WTC11 (cell line): ENCODE data around the gene HBG1.

Experiments used
- CREM ChIP-seq: sonication (generic); formaldehyde crosslinking; IDR thresholded peaks from 2 replicates; pipeline ENCODE4 v1.8.1; 2022; ENCODE audit warnings: mild to moderate bottlenecking, missing genetic modification reagents, moderate library complexity
- CTCF ChIP-seq: fragments of 200-600 bp; IDR thresholded peaks from 2 replicates; pipeline ENCODE4 v1.8.0; 2022; ENCODE audit warnings: antibody characterized with exemption
- E2F5 ChIP-seq: sonication (generic); formaldehyde crosslinking; IDR thresholded peaks from 2 replicates; pipeline ENCODE4 v1.8.1; 2022; ENCODE audit warnings: mild to moderate bottlenecking, moderate library complexity, missing genetic modification reagents
- MAX ChIP-seq: sonication (generic); formaldehyde crosslinking; IDR thresholded peaks from 2 replicates; pipeline ENCODE4 v1.8.0; 2022; ENCODE audit warnings: mild to moderate bottlenecking, missing genetic modification reagents
- SP1 ChIP-seq: sonication (generic); formaldehyde crosslinking; conservative IDR thresholded peaks from 2 replicates; pipeline ENCODE4 v1.8.1; 2022; ENCODE audit warnings: missing genetic modification reagents

- TF ChIP-seq SP1 (CRISPR knock-in tag) (no peak), CTCF (no peak), MAX (no peak), E2F5 (no peak), CREM (CRISPR knock-in tag) (no peak)
These were observed 44.9 kb downstream of the HBG1 start for GRCh38 chr11:5204787-5205186.
